Right forelimb (tissue), 1 donor: ENCODE measurements around the gene C3.
"Not testable (repeated sequence)": the region's sequence is repeated elsewhere in the genome, so short reads cannot be mapped to it uniquely, and the experiment has no call there.

Source experiments
- DNase-seq: peaks from one replicate; pipeline ENCODE4 v3.0.0-alpha.2; 2018

The C3 gene

GRCh38 chr19:6712231-6712630, 8.2 kb downstream of the C3 start:
- DNase-seq: no peak

GRCh38 chr19:6711605-6712004, 8.8 kb downstream of the C3 start:
- DNase-seq: no peak

GRCh38 chr19:6711078-6711361, 9.4 kb downstream of the C3 start:
- no peak for DNase-seq

- DNase-seq: no peak
Measured at GRCh38 chr19:6710273-6711077, 10.0 kb downstream of the C3 start.

- DNase-seq: no peak
Measured at GRCh38 chr19:6709549-6709948, 10.9 kb downstream of the C3 start.

- not testable (repeated sequence) for DNase-seq
Measured at GRCh38 chr19:6708913-6709312, 11.5 kb downstream of the C3 start.

GRCh38 chr19:6708346-6708745, 12.1 kb downstream of the C3 start:
- DNase-seq: no peak

- no peak for DNase-seq
Measured at GRCh38 chr19:6707658-6708018, 12.8 kb downstream of the C3 start.

GRCh38 chr19:6707011-6707657, 13.3 kb downstream of the C3 start:
- DNase-seq: no peak

- no peak for DNase-seq
Measured at GRCh38 chr19:6706633-6706958, 13.9 kb downstream of the C3 start.

- no peak for DNase-seq
Measured at GRCh38 chr19:6705931-6706632, 14.4 kb downstream of the C3 start.

- no peak for DNase-seq
Measured at GRCh38 chr19:6700586-6701316, 19.7 kb downstream of the C3 start.

- no peak for DNase-seq
Measured at GRCh38 chr19:6699935-6700334, 20.5 kb downstream of the C3 start.

- DNase-seq: no peak
Measured at GRCh38 chr19:6697291-6697690, 23.2 kb downstream of the C3 start.

- no peak for DNase-seq
Measured at GRCh38 chr19:6696239-6696820, 24.1 kb downstream of the C3 start.

GRCh38 chr19:6694147-6694815, 26.2 kb downstream of the C3 start:
- DNase-seq: no peak

- no peak for DNase-seq
Measured at GRCh38 chr19:6693681-6694080, 26.8 kb downstream of the C3 start.

- no peak for DNase-seq
Measured at GRCh38 chr19:6693056-6693471, 27.4 kb downstream of the C3 start.

- no peak for DNase-seq
Measured at GRCh38 chr19:6692027-6692426, 28.4 kb downstream of the C3 start.

GRCh38 chr19:6691342-6691741, 29.1 kb downstream of the C3 start:
- DNase-seq: no peak

- no peak for DNase-seq
Measured at GRCh38 chr19:6690160-6690885, 30.1 kb downstream of the C3 start.

- no peak for DNase-seq
Measured at GRCh38 chr19:6687114-6687513, 33.3 kb downstream of the C3 start.
